22Rv1 (cell line): ENCODE data around the gene MCOLN2.

Experiments
- ZFX ChIP-seq: fragments of 450-650 bp; IDR thresholded peaks from 2 replicates; pipeline ENCODE4 v1.6.1; 2017; ENCODE audit warnings: antibody characterized with exemption, borderline replicate concordance
- TF ChIP-seq, protein P1 (sequence below): fragments of 450-650 bp; IDR thresholded peaks from 2 replicates; pipeline ENCODE4 v1.5.1; 2017; ENCODE audit warnings: mild to moderate bottlenecking

GRCh38 chr1:84959294-84959693 is 37.6 kb downstream of the MCOLN2 start:
- TF ChIP-seq, protein P1, sequence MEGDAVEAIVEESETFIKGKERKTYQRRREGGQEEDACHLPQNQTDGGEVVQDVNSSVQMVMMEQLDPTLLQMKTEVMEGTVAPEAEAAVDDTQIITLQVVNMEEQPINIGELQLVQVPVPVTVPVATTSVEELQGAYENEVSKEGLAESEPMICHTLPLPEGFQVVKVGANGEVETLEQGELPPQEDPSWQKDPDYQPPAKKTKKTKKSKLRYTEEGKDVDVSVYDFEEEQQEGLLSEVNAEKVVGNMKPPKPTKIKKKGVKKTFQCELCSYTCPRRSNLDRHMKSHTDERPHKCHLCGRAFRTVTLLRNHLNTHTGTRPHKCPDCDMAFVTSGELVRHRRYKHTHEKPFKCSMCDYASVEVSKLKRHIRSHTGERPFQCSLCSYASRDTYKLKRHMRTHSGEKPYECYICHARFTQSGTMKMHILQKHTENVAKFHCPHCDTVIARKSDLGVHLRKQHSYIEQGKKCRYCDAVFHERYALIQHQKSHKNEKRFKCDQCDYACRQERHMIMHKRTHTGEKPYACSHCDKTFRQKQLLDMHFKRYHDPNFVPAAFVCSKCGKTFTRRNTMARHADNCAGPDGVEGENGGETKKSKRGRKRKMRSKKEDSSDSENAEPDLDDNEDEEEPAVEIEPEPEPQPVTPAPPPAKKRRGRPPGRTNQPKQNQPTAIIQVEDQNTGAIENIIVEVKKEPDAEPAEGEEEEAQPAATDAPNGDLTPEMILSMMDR = no peak
- no peak for TF ChIP-seq ZFX
